ENCODE data around the gene RHCG. TPM values are rescaled to one million over a fixed set of nuclear protein-coding genes. Genes with fewer than 3 reads are reported as not detected.

RHCG gene
- total RNA-seq, 1 donor from 2014 or later, result not detected

DNA sequence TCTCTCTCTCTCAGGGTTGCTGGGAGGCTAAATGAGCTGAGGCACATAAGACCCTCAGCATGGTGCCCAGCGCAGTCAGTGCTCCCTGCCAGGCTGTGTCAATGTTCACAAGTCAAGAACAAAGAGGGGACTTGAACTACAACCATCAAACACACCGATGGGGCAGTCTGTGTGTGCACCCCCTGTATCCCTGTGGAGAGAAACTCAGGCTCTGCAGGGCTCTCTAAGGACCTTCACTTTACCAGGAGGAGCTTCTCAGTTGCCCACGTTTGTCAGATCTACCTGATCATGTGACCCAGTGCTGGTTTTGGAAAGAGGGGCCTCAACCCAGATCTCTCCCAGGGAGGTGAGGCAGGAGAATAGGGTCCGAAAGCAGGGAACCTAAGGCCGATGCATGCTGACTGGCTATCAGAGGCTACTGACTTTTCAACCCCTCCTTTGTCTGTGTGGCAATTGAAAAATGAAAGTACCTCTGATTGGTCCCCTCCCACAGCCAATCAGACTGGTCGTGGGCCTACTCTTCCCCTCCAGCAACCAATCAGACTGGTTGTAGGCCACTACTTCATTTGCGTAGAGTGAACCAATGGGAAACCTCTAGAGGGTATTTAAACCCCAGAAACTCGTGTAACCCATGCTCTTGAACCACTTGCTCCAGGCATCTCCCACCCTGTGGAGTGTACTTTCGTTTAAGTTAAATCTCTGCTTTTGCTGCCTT is 34.0 kb downstream of the RHCG start:
- DNase-seq (ENCODE audit: low spot score), result no peak
- Mint-ChIP-seq H3K9me3 (ENCODE audit: unreplicated experiment) (no peaks in the 10 kb centered on the region), H3K4me1 (ENCODE audit: unreplicated experiment) (peaks cover 7% of the 10 kb centered on the region), H3K36me3 (ENCODE audit: low read depth, unreplicated experiment) (no peaks in the 10 kb centered on the region), H3K27me3 (ENCODE audit: unreplicated experiment) (peaks cover 2% of the 10 kb centered on the region), H3K27ac (ENCODE audit: unreplicated experiment) (no peak overlapping the region), H3K4me3 (ENCODE audit: unreplicated experiment) (no peak overlapping the region)
- TF ChIP-seq, protein P1, sequence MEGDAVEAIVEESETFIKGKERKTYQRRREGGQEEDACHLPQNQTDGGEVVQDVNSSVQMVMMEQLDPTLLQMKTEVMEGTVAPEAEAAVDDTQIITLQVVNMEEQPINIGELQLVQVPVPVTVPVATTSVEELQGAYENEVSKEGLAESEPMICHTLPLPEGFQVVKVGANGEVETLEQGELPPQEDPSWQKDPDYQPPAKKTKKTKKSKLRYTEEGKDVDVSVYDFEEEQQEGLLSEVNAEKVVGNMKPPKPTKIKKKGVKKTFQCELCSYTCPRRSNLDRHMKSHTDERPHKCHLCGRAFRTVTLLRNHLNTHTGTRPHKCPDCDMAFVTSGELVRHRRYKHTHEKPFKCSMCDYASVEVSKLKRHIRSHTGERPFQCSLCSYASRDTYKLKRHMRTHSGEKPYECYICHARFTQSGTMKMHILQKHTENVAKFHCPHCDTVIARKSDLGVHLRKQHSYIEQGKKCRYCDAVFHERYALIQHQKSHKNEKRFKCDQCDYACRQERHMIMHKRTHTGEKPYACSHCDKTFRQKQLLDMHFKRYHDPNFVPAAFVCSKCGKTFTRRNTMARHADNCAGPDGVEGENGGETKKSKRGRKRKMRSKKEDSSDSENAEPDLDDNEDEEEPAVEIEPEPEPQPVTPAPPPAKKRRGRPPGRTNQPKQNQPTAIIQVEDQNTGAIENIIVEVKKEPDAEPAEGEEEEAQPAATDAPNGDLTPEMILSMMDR (IDR thresholded peaks at IDR 0.05; ENCODE audit: unreplicated experiment), result no peak

GRCh38 chr15:89461386-89461785 is 35.0 kb downstream of the RHCG start:
- DNase-seq (ENCODE audit: low spot score), result no peak
- Mint-ChIP-seq H3K36me3 (ENCODE audit: low read depth, unreplicated experiment) (no peaks in the 10 kb centered on the region), H3K4me3 (ENCODE audit: unreplicated experiment) (no peak overlapping the region), H3K4me1 (ENCODE audit: unreplicated experiment) (peaks cover 7% of the 10 kb centered on the region), H3K27ac (ENCODE audit: unreplicated experiment) (no peak overlapping the region), H3K9me3 (ENCODE audit: unreplicated experiment) (no peaks in the 10 kb centered on the region), H3K27me3 (ENCODE audit: unreplicated experiment) (peaks cover 4% of the 10 kb centered on the region)
- TF ChIP-seq, protein P1 (IDR thresholded peaks at IDR 0.05; ENCODE audit: unreplicated experiment), result no peak

DNA sequence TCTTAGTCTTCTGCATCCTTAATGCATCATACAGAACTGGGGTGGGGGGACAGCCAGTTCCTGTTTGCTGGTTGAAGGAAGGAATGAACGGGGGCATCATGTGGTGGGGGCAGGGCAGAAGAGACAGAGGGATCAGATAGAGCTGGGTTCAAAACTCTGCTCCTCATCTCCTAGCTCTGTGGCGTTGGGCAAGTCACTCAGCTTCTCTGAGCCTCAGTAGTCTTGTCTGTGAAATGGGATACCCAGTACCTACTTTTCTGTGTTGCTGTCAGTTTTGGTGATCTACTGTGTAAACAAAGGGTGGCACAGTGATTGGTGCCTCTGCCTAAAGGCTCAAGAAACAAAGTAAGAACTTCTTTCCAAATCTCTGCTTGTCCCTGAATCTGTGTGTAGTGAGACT is 36.3 kb downstream of the RHCG start:
- peaks cover 5% of the 10 kb centered on the region for H3K27me3 Mint-ChIP-seq (ENCODE audit: unreplicated experiment)
- peak overlapping the region; percentile 25 for H3K4me3 Mint-ChIP-seq (ENCODE audit: unreplicated experiment)
- H3K27ac Mint-ChIP-seq (ENCODE audit: unreplicated experiment), result no peak overlapping the region
- H3K9me3 Mint-ChIP-seq (ENCODE audit: unreplicated experiment), result no peaks in the 10 kb centered on the region
- no peaks in the 10 kb centered on the region for H3K36me3 Mint-ChIP-seq (ENCODE audit: low read depth, unreplicated experiment)
- no peak for DNase-seq (ENCODE audit: low spot score)
- TF ChIP-seq, protein P1 (IDR thresholded peaks at IDR 0.05; ENCODE audit: unreplicated experiment), result no peak
- H3K4me1 Mint-ChIP-seq (ENCODE audit: unreplicated experiment), result peaks cover 7% of the 10 kb centered on the region

DNA sequence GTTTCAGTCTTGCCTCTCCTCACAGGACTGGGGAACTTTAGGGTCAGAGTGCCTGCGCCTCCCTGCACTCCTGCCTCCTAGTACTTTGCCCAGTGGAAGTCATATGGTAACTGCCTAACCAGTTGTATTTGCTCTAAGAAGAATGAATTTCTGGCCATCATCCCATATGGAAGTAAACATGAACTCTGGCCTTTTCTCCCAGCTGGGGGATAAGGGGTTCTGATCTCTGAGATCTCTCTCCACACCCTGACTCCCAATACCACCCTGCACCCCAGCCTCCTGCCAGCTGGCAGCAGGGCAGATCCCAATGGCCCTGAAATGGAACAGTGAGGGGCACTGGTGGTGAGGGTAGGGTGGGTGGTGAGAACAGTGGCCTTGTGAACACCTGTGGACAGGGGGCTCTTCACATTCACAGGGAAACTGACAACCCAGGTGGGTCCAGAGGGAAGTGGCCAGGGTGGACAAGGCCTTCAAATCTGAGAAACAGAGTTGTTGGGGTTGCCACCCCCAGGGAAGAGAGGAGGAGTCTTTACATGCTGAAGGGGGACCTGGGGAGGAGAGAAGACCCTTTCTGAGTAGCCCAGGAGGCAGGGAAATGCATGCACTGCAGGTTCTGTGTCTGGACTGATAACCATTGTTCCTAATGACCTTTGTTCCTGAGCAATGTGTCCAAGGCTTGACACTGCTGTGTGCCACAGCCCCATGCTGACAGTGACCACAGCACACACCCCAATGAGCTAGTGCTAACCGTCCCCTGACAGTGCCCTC is 36.9 kb downstream of the RHCG start:
- Mint-ChIP-seq H3K9me3 (ENCODE audit: unreplicated experiment) (no peaks in the 10 kb centered on the region), H3K27ac (ENCODE audit: unreplicated experiment) (no peak overlapping the region), H3K36me3 (ENCODE audit: low read depth, unreplicated experiment) (no peaks in the 10 kb centered on the region), H3K27me3 (ENCODE audit: unreplicated experiment) (peaks cover 5% of the 10 kb centered on the region), H3K4me1 (ENCODE audit: unreplicated experiment) (peaks cover 5% of the 10 kb centered on the region), H3K4me3 (ENCODE audit: unreplicated experiment) (peak overlapping the region; percentile 25)
- no peak for DNase-seq (ENCODE audit: low spot score)
- TF ChIP-seq, protein P1 (IDR thresholded peaks at IDR 0.05; ENCODE audit: unreplicated experiment), result no peak

DNA sequence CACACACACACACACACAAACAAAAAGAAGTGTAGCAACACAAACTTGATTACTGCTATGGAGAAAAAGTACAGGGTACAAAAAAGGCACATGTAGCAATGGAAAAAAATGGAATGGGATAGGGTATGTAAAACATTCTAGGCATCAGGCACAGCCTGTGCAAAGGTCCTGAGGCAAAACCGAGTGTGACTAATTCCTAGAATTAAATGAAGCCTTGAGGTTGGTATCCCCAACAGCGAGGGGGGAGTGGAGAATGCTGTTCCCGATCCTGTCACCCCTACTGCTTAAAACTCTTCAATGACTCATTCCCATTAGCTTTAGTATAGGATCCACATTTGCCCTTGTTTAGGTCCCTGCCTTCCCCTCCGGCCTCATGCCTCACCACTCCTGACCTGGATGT is 37.9 kb downstream of the RHCG start:
- H3K27me3 Mint-ChIP-seq (ENCODE audit: unreplicated experiment), result peaks cover 5% of the 10 kb centered on the region
- no peaks in the 10 kb centered on the region for H3K9me3 Mint-ChIP-seq (ENCODE audit: unreplicated experiment)
- H3K27ac Mint-ChIP-seq (ENCODE audit: unreplicated experiment), result no peak overlapping the region
- TF ChIP-seq, protein P1 (IDR thresholded peaks at IDR 0.05; ENCODE audit: unreplicated experiment), result no peak
- no peaks in the 10 kb centered on the region for H3K4me1 Mint-ChIP-seq (ENCODE audit: unreplicated experiment)
- H3K4me3 Mint-ChIP-seq (ENCODE audit: unreplicated experiment), result no peak overlapping the region
- H3K36me3 Mint-ChIP-seq (ENCODE audit: low read depth, unreplicated experiment), result no peaks in the 10 kb centered on the region
- DNase-seq (ENCODE audit: low spot score), result no peak
